CD4-positive, alpha-beta T cell treated with Interleukin-17A for 1 hour (primary cell): Measurements from ENCODE around the gene TGIF2LX.
"Not testable (repeated sequence)": the region's sequence is repeated elsewhere in the genome, so short reads cannot be mapped to it uniquely, and the experiment has no call there.

Experiments used
- DNase-seq: peaks from one replicate; pipeline ENCODE4 v3.0.0-alpha.2; 2020

TGIF2LX gene

GRCh38 chrX:89921665-89922064 lies at the start of gene TGIF2LX:
TGIF2LX (plus strand) TSS chrX:89921908; CDS start chrX:89922086, 178 bp downstream.
- DNase-seq: not testable (repeated sequence)

DNA sequence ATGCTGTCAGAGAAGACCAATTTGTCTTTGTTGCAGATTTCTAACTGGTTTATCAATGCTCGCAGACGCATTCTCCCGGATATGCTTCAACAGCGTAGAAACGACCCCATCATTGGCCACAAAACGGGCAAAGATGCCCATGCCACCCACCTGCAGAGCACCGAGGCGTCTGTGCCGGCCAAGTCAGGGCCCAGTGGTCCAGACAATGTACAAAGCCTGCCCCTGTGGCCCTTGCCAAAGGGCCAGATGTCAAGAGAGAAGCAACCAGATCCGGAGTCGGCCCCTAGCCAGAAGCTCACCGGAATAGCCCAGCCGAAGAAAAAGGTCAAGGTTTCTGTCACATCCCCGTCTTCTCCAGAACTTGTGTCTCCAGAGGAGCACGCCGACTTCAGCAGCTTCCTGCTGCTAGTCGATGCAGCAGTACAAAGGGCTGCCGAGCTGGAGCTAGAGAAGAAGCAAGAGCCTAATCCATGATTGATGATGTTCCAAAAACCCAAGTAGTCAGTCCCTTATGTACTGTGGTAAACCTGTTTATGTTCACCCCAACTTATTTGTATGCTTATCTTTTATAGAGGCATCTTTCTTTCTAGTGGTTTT lies 728 bp downstream of the TGIF2LX start:
- DNase-seq: not testable (repeated sequence)

- DNase-seq: not testable (repeated sequence)
These were observed 21.4 kb downstream of the TGIF2LX start for GRCh38 chrX:89943077-89943476.

- not testable (repeated sequence) for DNase-seq
These were observed 43.9 kb downstream of the TGIF2LX start for GRCh38 chrX:89965588-89965987.
